Ascending aorta (tissue), 2 donors: Measurements from ENCODE around the gene MCUR1. TPM values are rescaled to one million over a fixed set of nuclear protein-coding genes. Genes with fewer than 3 reads are reported as not detected.

Source experiments
- DNase-seq, 2 donors: peaks; one replicate each; pipeline ENCODE4 v3.0.0-alpha.2; 2019; ENCODE audit warnings: low spot score in 2 of 2
- H3K27ac ChIP-seq, 2 donors: fragments of 200-600 bp; sonication (generic); one replicate each; pipeline ENCODE4 v1.5.1; 2016 to 2017; ENCODE audit warnings: mild to moderate bottlenecking in 1 of 2
- H3K27me3 ChIP-seq: fragments of 200-600 bp; sonication (generic); one replicate; pipeline ENCODE4 v1.5.1; 2017
- H3K36me3 ChIP-seq, 2 donors: fragments of 200-600 bp; sonication (generic); one replicate each; pipeline ENCODE4 v1.5.1; 2016
- H3K4me1 ChIP-seq, 2 donors: fragments of 200-600 bp; sonication (generic); one replicate each; pipeline ENCODE4 v1.5.1; 2016 to 2017; ENCODE audit warnings: mild to moderate bottlenecking in 1 of 2
- H3K4me3 ChIP-seq, 2 donors: fragments of 200-600 bp; sonication (generic); one replicate each; pipeline ENCODE4 v1.5.1; 2016 to 2017; ENCODE audit warnings: mild to moderate bottlenecking in 1 of 2
- H3K9me3 ChIP-seq, 2 donors: fragments of 200-600 bp; sonication (generic); one replicate each; pipeline ENCODE4 v1.5.1; 2016
- CTCF ChIP-seq, 3 experiments: fragments of 200-600 bp in 2 of 3; fragments of 450-650 bp in 1 of 3; sonication (generic) in 2 of 3; IDR thresholded peaks; one replicate each; pipeline ENCODE4 v1.5.1; 2016 to 2019; ENCODE audit warnings: antibody characterized with exemption in 3 of 3, mild to moderate bottlenecking in 1 of 3, moderate library complexity in 1 of 3
- intact Hi-C: fragments of 100-400 bp; cut with DNase I; formaldehyde crosslinking; loops from one replicate; pipeline ENCODE4 v1.15.1; 2023
- total RNA-seq: library from RNA; depleted of rRNA; stranded (reverse); fragments of >200 nt; gene quantifications from one replicate; pipeline ENCODE4 v1.1.0, GENCODE V29; 2016

The MCUR1 gene
- total RNA-seq, 1 donor from 2014 or later: 2.8 TPM

- TF ChIP-seq CTCF (IDR thresholded peaks at IDR 0.05): no peak
- DNase-seq: no peak
- no peaks in the 10 kb centered on the region for H3K9me3 ChIP-seq
- H3K4me1 ChIP-seq: peaks cover 5 to 28% of the 10 kb centered on the region in 2 donors
- peaks cover 0 to 12% of the 10 kb centered on the region in 2 donors for H3K36me3 ChIP-seq
- intact Hi-C loops: loop anchor here (5.0 to 10.0 kb wide), 3 partner anchors 111 to 1433 kb away; partner anchors contain the start of genes JARID2 and RNF182
- H3K27ac ChIP-seq: peak overlapping the region; percentile 26 to 39
- H3K27me3 ChIP-seq: no peaks in the 10 kb centered on the region
- H3K4me3 ChIP-seq: no peak overlapping the region
These were observed 2.6 kb downstream of the MCUR1 start for GRCh38 chr6:13811627-13812358.

GRCh38 chr6:13810688-13811446, 3.5 kb downstream of the MCUR1 start:
- intact Hi-C loops: loop anchor here (5.0 to 10.0 kb wide), 3 partner anchors 111 to 1434 kb away; partner anchors contain the start of genes JARID2 and RNF182
- TF ChIP-seq CTCF (IDR thresholded peaks at IDR 0.05): no peak
- Histone ChIP-seq H3K36me3 (peaks cover 0 to 19% of the 10 kb centered on the region in 2 donors), H3K4me1 (peaks cover 5 to 28% of the 10 kb centered on the region in 2 donors), H3K27ac (peak overlapping the region; percentile 26 to 39), H3K9me3 (no peaks in the 10 kb centered on the region), H3K27me3 (no peaks in the 10 kb centered on the region), H3K4me3 (no peak overlapping the region)
- no peak for DNase-seq

GRCh38 chr6:13808801-13809200, 5.6 kb downstream of the MCUR1 start:
- TF ChIP-seq CTCF (IDR thresholded peaks at IDR 0.05): no peak
- intact Hi-C loops: no loop called here
- no peaks in the 10 kb centered on the region for H3K9me3 ChIP-seq
- no peak for DNase-seq
- H3K4me3 ChIP-seq: no peak overlapping the region
- H3K27me3 ChIP-seq: no peaks in the 10 kb centered on the region
- no peak overlapping the region for H3K27ac ChIP-seq
- peaks cover 6 to 29% of the 10 kb centered on the region in 2 donors for H3K36me3 ChIP-seq
- H3K4me1 ChIP-seq: peaks cover 5 to 23% of the 10 kb centered on the region in 2 donors

GRCh38 chr6:13807696-13808095, 6.7 kb downstream of the MCUR1 start:
- no peak for TF ChIP-seq CTCF (IDR thresholded peaks at IDR 0.05)
- Histone ChIP-seq H3K9me3 (no peaks in the 10 kb centered on the region), H3K4me1 (peaks cover 3 to 17% of the 10 kb centered on the region in 2 donors), H3K4me3 (no peak overlapping the region), H3K27ac (no peak overlapping the region), H3K27me3 (no peaks in the 10 kb centered on the region), H3K36me3 (peaks cover 9 to 30% of the 10 kb centered on the region in 2 donors)
- intact Hi-C loops: no loop called here
- DNase-seq: no peak

- H3K9me3 ChIP-seq: no peaks in the 10 kb centered on the region
- no peak overlapping the region for H3K27ac ChIP-seq
- H3K4me3 ChIP-seq: no peak overlapping the region
- intact Hi-C loops: no loop called here
- no peak for TF ChIP-seq CTCF (IDR thresholded peaks at IDR 0.05)
- H3K27me3 ChIP-seq: no peaks in the 10 kb centered on the region
- H3K36me3 ChIP-seq: peaks cover 30 to 58% of the 10 kb centered on the region in 2 donors
- DNase-seq: no peak
- H3K4me1 ChIP-seq: no peaks in the 10 kb centered on the region
These were observed 10.8 kb downstream of the MCUR1 start for GRCh38 chr6:13803581-13803980.
